Stimulated activated naive CD8-positive, alpha-beta T cell treated with anti-CD3 and anti-CD28 coated beads, Interleukin-15, Interleukin-2, amounts not matched to agents 100 U/mL and 50 U/mL, for 24 hours (primary cell): ENCODE results near the gene WNT8B.

Experiments used
- ATAC-seq: fragments of 150-1000 bp; cut with Tn5 transposase; one replicate; pipeline ENCODE4 v1.10.0; 2021
- DNase-seq: peaks from one replicate; pipeline ENCODE4 v3.0.0; 2021

The WNT8B gene

GRCh38 chr10:100483876-100484666, 21.3 kb downstream of the WNT8B start:
- ATAC-seq, result no peak
- no peak for DNase-seq

- ATAC-seq, result no peak
- no peak for DNase-seq
Measured at GRCh38 chr10:100485366-100485765, 22.6 kb downstream of the WNT8B start.

GRCh38 chr10:100485801-100486495, 23.1 kb downstream of the WNT8B start:
- ATAC-seq, result no peak
- DNase-seq, result no peak

GRCh38 chr10:100487529-100487928, 24.7 kb downstream of the WNT8B start:
- ATAC-seq (no peak), DNase-seq (no peak)

- no peak for DNase-seq
- no peak for ATAC-seq
Measured at GRCh38 chr10:100489396-100489795, 26.6 kb downstream of the WNT8B start.

- DNase-seq, result no peak
Measured at GRCh38 chr10:100490531-100490930, 27.7 kb downstream of the WNT8B start.

GRCh38 chr10:100496567-100496966, 33.8 kb downstream of the WNT8B start:
- ATAC-seq (peak; percentile 67), DNase-seq (no peak)

More at GRCh38 chr10:100490531-100490930, 27.7 kb downstream of the WNT8B start:
- no peak for ATAC-seq

GRCh38 chr10:100498059-100498458, 35.2 kb downstream of the WNT8B start:
- ATAC-seq (no peak), DNase-seq (no peak)

GRCh38 chr10:100501423-100501822, 38.6 kb downstream of the WNT8B start:
- ATAC-seq, result no peak
- no peak for DNase-seq

- no peak for DNase-seq
- ATAC-seq, result no peak
Measured at GRCh38 chr10:100502926-100503494, 40.2 kb downstream of the WNT8B start.

GRCh38 chr10:100504096-100504495, 41.3 kb downstream of the WNT8B start:
- DNase-seq (no peak), ATAC-seq (no peak)

GRCh38 chr10:100505164-100505563, 42.4 kb downstream of the WNT8B start:
- ATAC-seq (no peak), DNase-seq (no peak)

- DNase-seq, result peak; percentile 40
- peak; percentile 81 for ATAC-seq
Measured at GRCh38 chr10:100506596-100507356, 44.0 kb downstream of the WNT8B start.

- ATAC-seq, result no peak
- DNase-seq, result no peak
Measured at GRCh38 chr10:100507357-100507732, 44.5 kb downstream of the WNT8B start.

GRCh38 chr10:100508266-100508665, 45.5 kb downstream of the WNT8B start:
- ATAC-seq (no peak), DNase-seq (no peak)

GRCh38 chr10:100508691-100509150, 45.9 kb downstream of the WNT8B start:
- ATAC-seq (peak; percentile 33), DNase-seq (no peak)

GRCh38 chr10:100509241-100509840, 46.5 kb downstream of the WNT8B start:
- DNase-seq (peak; percentile 55), ATAC-seq (peak; percentile 11)

- DNase-seq (peak; percentile 67), ATAC-seq (peak; percentile 85)
Measured at GRCh38 chr10:100510533-100511308, 47.9 kb downstream of the WNT8B start.

- no peak for DNase-seq
- no peak for ATAC-seq
Measured at GRCh38 chr10:100515612-100516011, 52.8 kb downstream of the WNT8B start.

GRCh38 chr10:100516847-100517246, 54.0 kb downstream of the WNT8B start:
- no peak for ATAC-seq
- DNase-seq, result no peak

GRCh38 chr10:100518761-100519241, 56.0 kb downstream of the WNT8B start:
- peak; percentile 63 for ATAC-seq
- peak; percentile 77 for DNase-seq
